ENCODE data around the gene RNF217. TPM values are rescaled to one million over a fixed set of nuclear protein-coding genes. Genes with fewer than 3 reads are reported as not detected.

Gene RNF217
- polyA plus RNA-seq, 4 donors, result 0.54 to 17.7 (median 1.8) TPM

DNA sequence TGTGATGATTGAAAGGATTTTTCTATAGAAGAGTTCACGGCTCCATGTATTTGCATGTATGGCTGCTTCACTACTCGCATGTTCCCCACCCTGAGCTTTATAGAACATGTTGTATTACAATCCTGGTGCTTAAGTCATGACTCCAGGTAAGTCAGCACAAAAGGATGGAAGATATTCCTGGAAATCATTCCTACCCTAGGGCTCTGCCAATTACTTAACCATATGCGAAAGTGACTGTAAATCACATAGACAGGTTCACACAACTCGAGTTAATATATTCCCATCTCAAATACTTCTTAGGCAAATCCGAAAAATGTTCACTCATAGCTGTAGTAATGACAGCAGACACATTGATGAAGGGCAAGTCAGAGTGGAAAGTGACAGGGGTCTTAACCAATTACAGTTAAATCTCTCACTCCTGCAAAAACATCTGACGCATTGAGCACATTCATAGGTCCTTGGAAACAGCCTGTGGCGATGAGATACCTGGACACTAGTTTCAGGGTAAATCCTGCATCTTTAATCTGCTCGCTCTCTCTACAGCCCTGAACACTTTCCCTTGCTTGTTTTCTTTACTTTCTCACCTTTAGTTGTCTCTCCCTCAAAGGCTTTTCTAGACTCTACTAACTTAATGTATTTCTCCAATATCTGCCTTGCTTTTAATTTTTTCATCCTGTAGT, 35.1 kb downstream of the RNF217 start:
- H3K36me3 ChIP-seq (ENCODE audit: control insufficient read depth in 3 of 3, insufficient read depth in 2 of 3, low read depth in 1 of 3, low read length in 3 of 3), result no peaks in the 10 kb centered on the region
- 75 to 86% (median 79%) methylated on average over 8 of the region's 8 CpGs for WGBS, 3 donors
- no peak overlapping the region for H3K27ac ChIP-seq (ENCODE audit: low read depth in 1 of 3, low read length in 2 of 3)
- no peak for DNase-seq
- no peak overlapping the region for H3K4me3 ChIP-seq (ENCODE audit: low read depth in 1 of 3, low read length in 3 of 3)
- no peaks in the 10 kb centered on the region for H3K4me1 ChIP-seq (ENCODE audit: control insufficient read depth in 3 of 3, insufficient read depth in 2 of 3, low read depth in 1 of 3, low read length in 2 of 3)
- no peak for FAIRE-seq
- H3K27me3 ChIP-seq (ENCODE audit: control insufficient read depth in 3 of 3, insufficient read depth in 3 of 3, low read length in 3 of 3), result no peaks in the 10 kb centered on the region
- H3K9me3 ChIP-seq (ENCODE audit: control insufficient read depth in 2 of 2, insufficient read depth in 1 of 2, low read depth in 1 of 2, low read length in 1 of 2), result no peaks in the 10 kb centered on the region

DNA sequence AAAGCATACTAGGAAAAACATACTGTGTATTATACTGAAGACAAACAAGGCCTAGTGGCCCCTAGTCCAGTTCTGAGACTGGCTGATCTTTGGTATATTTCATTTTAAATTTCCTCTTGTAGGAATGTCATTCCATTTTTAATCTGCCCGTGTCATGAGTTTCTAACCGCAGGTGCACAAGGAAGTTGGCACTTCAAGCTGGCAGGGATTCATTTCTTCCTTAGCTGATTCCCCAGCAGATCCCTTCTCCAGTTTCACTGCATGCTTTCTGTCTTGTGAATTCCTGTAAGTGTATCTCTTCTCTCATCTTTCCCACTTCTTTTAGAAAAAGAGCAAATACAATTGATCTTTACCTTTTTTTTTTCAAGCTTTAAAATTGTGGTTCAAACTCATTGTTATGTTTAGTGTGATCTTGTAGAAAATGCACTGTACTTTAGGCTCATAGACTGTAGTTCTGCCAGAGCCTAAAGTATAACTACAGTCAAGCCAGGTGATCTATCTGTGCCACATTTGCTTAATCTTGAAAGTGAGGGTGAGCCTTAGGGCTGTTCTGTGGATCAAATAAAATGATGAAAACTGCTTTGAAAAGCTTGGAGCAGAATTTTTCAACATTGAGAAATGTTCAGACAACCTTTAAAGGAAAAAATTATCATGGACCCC, 37.0 kb downstream of the RNF217 start:
- 14 to 43% (median 26%) methylated on average over 2 of the region's 2 CpGs for WGBS, 3 donors
- Histone ChIP-seq H3K27ac (ENCODE audit: low read depth in 1 of 3, low read length in 2 of 3) (peak overlapping the region in 2 of 3 donors; percentile 32 to 39), H3K4me3 (ENCODE audit: low read depth in 1 of 3, low read length in 3 of 3) (no peak overlapping the region)

DNA sequence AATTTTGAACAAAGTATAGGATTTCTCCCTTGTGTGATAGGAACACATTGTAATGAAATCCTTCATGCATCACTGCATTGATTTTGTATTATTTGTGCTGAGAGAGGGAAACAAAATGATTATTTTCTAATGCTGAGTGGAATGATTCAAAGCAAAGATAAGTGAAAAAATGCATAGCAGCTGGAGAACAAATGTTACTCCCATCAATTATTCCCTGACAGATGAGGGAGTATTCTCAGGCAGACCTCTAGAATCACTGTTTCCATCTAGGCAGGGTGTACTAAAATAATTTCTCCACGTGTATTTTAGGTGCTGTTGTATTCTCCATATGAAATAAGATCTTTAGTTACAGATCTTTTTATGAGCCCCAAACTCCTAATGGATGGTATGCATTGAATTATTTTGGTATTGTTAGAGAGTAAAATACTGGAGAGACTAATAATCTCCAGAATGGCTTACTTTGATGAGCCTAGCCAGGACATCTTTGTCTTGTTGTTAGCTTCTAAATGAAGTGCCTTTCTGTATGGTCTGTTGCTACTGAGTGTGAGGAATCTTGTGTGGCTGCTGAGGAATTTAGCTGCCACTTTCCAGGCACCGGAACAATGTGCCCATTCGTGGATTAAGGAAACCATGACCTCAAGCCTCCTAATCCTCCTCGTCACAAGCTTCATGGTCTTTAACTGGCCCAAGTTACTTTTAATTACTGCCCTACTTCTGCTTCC, 39.6 kb downstream of the RNF217 start:
- Histone ChIP-seq H3K27ac (ENCODE audit: low read depth in 1 of 3, low read length in 2 of 3) (no peak overlapping the region), H3K4me1 (ENCODE audit: control insufficient read depth in 3 of 3, insufficient read depth in 2 of 3, low read depth in 1 of 3, low read length in 2 of 3) (no peaks in the 10 kb centered on the region), H3K9me3 (ENCODE audit: control insufficient read depth in 2 of 2, insufficient read depth in 1 of 2, low read depth in 1 of 2, low read length in 1 of 2) (no peaks in the 10 kb centered on the region), H3K27me3 (ENCODE audit: control insufficient read depth in 3 of 3, insufficient read depth in 3 of 3, low read length in 3 of 3) (no peaks in the 10 kb centered on the region), H3K4me3 (ENCODE audit: low read depth in 1 of 3, low read length in 3 of 3) (peak overlapping the region in 1 of 3 donors; percentile 28), H3K36me3 (ENCODE audit: control insufficient read depth in 3 of 3, insufficient read depth in 2 of 3, low read depth in 1 of 3, low read length in 3 of 3) (no peaks in the 10 kb centered on the region)
- DNase-seq (no peak), FAIRE-seq (no peak)
- WGBS, 3 donors, result 9 to 39% (median 33%) methylated on average over 4 of the region's 4 CpGs

More for the DNA sequence above, 37.0 kb downstream of the RNF217 start:
- Histone ChIP-seq H3K27me3 (ENCODE audit: control insufficient read depth in 3 of 3, insufficient read depth in 3 of 3, low read length in 3 of 3) (no peaks in the 10 kb centered on the region), H3K36me3 (ENCODE audit: control insufficient read depth in 3 of 3, insufficient read depth in 2 of 3, low read depth in 1 of 3, low read length in 3 of 3) (no peaks in the 10 kb centered on the region), H3K9me3 (ENCODE audit: control insufficient read depth in 2 of 2, insufficient read depth in 1 of 2, low read depth in 1 of 2, low read length in 1 of 2) (no peaks in the 10 kb centered on the region), H3K4me1 (ENCODE audit: control insufficient read depth in 3 of 3, insufficient read depth in 2 of 3, low read depth in 1 of 3, low read length in 2 of 3) (no peaks in the 10 kb centered on the region)
- DNase-seq, result peak in 1 of 2 donors; percentile 59
- no peak for FAIRE-seq

DNA sequence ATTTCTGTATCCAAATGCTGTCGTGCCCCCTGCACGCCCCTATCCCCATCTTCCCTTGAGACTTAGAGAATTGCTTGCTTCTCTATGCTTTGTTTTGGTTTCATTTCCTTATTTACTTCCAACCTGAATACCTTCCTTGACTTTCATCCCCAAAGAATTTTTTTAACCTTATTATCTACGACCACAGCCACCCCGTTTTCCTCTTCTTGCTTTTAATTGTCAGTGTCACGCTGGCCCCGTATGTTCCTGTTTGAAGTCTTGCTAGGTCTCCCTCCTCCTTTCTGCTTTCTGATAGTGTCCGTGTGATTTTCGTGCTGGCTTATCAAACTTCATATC, 40.1 kb downstream of the RNF217 start:
- no peak for FAIRE-seq
- Histone ChIP-seq H3K9me3 (ENCODE audit: control insufficient read depth in 2 of 2, insufficient read depth in 1 of 2, low read depth in 1 of 2, low read length in 1 of 2) (no peaks in the 10 kb centered on the region), H3K4me3 (ENCODE audit: low read depth in 1 of 3, low read length in 3 of 3) (peak overlapping the region in 1 of 3 donors; percentile 28), H3K36me3 (ENCODE audit: control insufficient read depth in 3 of 3, insufficient read depth in 2 of 3, low read depth in 1 of 3, low read length in 3 of 3) (no peaks in the 10 kb centered on the region), H3K27ac (ENCODE audit: low read depth in 1 of 3, low read length in 2 of 3) (no peak overlapping the region), H3K27me3 (ENCODE audit: control insufficient read depth in 3 of 3, insufficient read depth in 3 of 3, low read length in 3 of 3) (no peaks in the 10 kb centered on the region), H3K4me1 (ENCODE audit: control insufficient read depth in 3 of 3, insufficient read depth in 2 of 3, low read depth in 1 of 3, low read length in 2 of 3) (no peaks in the 10 kb centered on the region)
- WGBS, 3 donors, result 13 to 40% (median 22%) methylated on average over 8 of the region's 8 CpGs
- DNase-seq, result peak in 1 of 2 donors; percentile 22

DNA sequence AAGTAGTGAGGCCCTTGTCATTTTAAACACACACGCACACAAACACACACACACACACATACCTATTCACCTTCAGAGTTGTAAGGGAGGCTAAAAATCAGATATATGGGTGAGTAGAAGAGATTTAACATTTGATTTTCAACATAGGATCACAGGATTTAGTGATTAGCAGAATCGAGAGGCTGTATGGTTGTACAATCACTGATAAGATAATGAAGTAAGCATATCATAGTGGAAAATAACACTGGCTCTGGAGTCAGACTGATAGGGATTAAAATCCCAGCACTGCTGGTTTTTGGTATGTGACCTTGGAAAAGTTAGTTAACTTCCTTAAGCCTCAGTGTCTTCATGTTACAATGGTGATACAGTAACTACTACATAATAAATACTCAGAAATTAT, 40.8 kb downstream of the RNF217 start:
- Histone ChIP-seq H3K36me3 (ENCODE audit: control insufficient read depth in 3 of 3, insufficient read depth in 2 of 3, low read depth in 1 of 3, low read length in 3 of 3) (no peaks in the 10 kb centered on the region), H3K4me3 (ENCODE audit: low read depth in 1 of 3, low read length in 3 of 3) (no peak overlapping the region), H3K27ac (ENCODE audit: low read depth in 1 of 3, low read length in 2 of 3) (no peak overlapping the region), H3K27me3 (ENCODE audit: control insufficient read depth in 3 of 3, insufficient read depth in 3 of 3, low read length in 3 of 3) (no peaks in the 10 kb centered on the region), H3K4me1 (ENCODE audit: control insufficient read depth in 3 of 3, insufficient read depth in 2 of 3, low read depth in 1 of 3, low read length in 2 of 3) (peaks cover 0 to 1% (median 0%) of the 10 kb centered on the region in 3 donors), H3K9me3 (ENCODE audit: control insufficient read depth in 2 of 2, insufficient read depth in 1 of 2, low read depth in 1 of 2, low read length in 1 of 2) (no peaks in the 10 kb centered on the region)
- FAIRE-seq (no peak), DNase-seq (no peak)
- 45 to 67% (median 53%) methylated on average over 2 of the region's 2 CpGs for WGBS, 3 donors

DNA sequence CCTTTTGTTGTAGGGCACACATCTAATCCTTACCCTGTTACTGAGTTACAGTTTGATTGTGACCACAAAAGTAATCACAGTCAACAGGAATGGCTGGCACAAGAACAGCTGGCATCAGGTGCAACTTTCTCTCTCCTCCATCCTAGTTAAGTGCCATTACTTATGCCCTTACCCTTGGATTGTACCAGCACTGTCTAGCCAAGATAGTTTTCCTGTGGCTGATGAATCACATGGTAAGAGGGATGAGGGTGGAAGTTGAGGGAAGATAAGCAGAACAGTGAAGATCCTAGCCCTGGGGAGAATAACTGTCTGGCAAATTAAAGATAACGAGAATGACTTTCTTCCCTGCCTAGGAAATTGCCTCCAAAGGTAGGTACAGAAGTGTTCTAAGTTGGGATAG, 42.0 kb downstream of the RNF217 start:
- peaks cover 0 to 8% (median 3%) of the 10 kb centered on the region in 3 donors for H3K4me1 ChIP-seq (ENCODE audit: control insufficient read depth in 3 of 3, insufficient read depth in 2 of 3, low read depth in 1 of 3, low read length in 2 of 3)
- FAIRE-seq, result no peak
- no peak for DNase-seq
- no peaks in the 10 kb centered on the region for H3K27me3 ChIP-seq (ENCODE audit: control insufficient read depth in 3 of 3, insufficient read depth in 3 of 3, low read length in 3 of 3)
- no peaks in the 10 kb centered on the region for H3K36me3 ChIP-seq (ENCODE audit: control insufficient read depth in 3 of 3, insufficient read depth in 2 of 3, low read depth in 1 of 3, low read length in 3 of 3)
- 81 to 95% (median 90%) methylated on average over 1 of the region's 1 CpG for WGBS, 3 donors
- no peak overlapping the region for H3K4me3 ChIP-seq (ENCODE audit: low read depth in 1 of 3, low read length in 3 of 3)
- H3K9me3 ChIP-seq (ENCODE audit: control insufficient read depth in 2 of 2, insufficient read depth in 1 of 2, low read depth in 1 of 2, low read length in 1 of 2), result no peaks in the 10 kb centered on the region
- no peak overlapping the region for H3K27ac ChIP-seq (ENCODE audit: low read depth in 1 of 3, low read length in 2 of 3)

DNA sequence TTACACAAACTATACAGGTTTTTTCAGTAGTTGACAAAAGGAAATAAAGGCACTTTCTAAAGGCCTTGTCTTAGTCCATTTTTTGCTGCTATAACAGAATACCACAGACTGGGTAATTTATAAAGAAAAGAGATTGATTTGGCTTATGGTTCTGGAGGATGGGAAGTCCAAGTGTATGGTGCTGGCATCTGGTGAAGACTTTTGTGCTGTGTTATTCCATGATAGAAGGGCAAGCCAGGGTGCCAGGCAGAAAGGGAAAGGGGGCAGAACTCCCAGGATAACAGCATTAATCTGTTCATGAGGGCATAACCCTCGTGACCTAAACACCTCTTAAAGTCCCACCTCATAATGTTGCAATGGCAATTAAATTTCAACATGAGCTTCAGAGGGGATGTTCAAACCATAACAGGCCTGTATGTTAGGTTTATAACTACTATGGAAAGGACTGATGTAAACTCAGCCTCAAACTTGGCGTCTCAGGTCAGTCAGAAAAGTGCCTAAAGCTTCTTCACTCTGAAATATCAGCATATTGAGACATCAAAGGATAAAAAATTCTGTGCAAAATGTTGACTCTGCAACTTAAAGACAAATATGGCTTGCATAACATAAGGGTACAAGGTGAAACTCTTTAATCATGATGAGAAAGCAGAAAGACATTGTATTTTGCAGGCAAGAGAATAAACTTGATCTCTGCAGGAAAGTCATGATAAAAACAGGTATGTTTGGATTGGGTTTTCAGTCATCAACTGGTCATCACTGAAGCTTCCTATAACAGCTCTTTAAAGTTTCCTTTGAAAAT, 42.8 kb downstream of the RNF217 start:
- FAIRE-seq, result no peak
- no peak overlapping the region for H3K27ac ChIP-seq (ENCODE audit: low read depth in 1 of 3, low read length in 2 of 3)
- H3K9me3 ChIP-seq (ENCODE audit: control insufficient read depth in 2 of 2, insufficient read depth in 1 of 2, low read depth in 1 of 2, low read length in 1 of 2), result no peaks in the 10 kb centered on the region

DNA sequence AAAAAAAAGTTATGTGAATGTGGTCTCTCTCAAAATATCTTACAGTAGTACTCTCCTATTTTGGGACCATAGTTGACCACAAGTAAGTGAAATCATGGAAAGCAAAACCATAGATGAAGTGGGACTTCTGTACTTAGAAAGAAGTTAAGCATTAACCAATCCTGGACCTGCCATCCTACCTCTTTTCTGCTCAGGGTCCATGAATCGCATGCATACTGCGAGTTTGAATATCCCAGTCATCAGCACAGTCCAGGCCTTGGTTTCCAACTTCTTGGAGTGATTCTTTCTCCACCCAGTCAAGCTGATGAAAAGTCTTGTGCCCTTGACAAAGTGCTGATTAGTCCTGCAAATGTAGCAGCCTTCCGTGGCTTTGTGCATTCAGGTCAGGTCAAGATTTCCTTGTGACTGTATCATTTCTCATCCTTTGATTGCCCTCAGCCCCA, 46.0 kb downstream of the RNF217 start:
- DNase-seq, result peak; percentile 9 to 35
- Histone ChIP-seq H3K9me3 (ENCODE audit: control insufficient read depth in 2 of 2, insufficient read depth in 1 of 2, low read depth in 1 of 2, low read length in 1 of 2) (no peaks in the 10 kb centered on the region), H3K4me1 (ENCODE audit: control insufficient read depth in 3 of 3, insufficient read depth in 2 of 3, low read depth in 1 of 3, low read length in 2 of 3) (peaks cover 0 to 11% (median 3%) of the 10 kb centered on the region in 3 donors), H3K4me3 (ENCODE audit: low read depth in 1 of 3, low read length in 3 of 3) (no peak overlapping the region), H3K27me3 (ENCODE audit: control insufficient read depth in 3 of 3, insufficient read depth in 3 of 3, low read length in 3 of 3) (no peaks in the 10 kb centered on the region), H3K27ac (ENCODE audit: low read depth in 1 of 3, low read length in 2 of 3) (peak overlapping the region in 1 of 3 donors; percentile 8), H3K36me3 (ENCODE audit: control insufficient read depth in 3 of 3, insufficient read depth in 2 of 3, low read depth in 1 of 3, low read length in 3 of 3) (no peaks in the 10 kb centered on the region)
- no peak for FAIRE-seq
- 22 to 46% (median 29%) methylated on average over 3 of the region's 3 CpGs for WGBS, 3 donors

More for the DNA sequence above, 42.8 kb downstream of the RNF217 start:
- H3K4me1 ChIP-seq (ENCODE audit: control insufficient read depth in 3 of 3, insufficient read depth in 2 of 3, low read depth in 1 of 3, low read length in 2 of 3), result peaks cover 0 to 11% (median 3%) of the 10 kb centered on the region in 3 donors
- no peaks in the 10 kb centered on the region for H3K36me3 ChIP-seq (ENCODE audit: control insufficient read depth in 3 of 3, insufficient read depth in 2 of 3, low read depth in 1 of 3, low read length in 3 of 3)
- no peak for DNase-seq
- no peaks in the 10 kb centered on the region for H3K27me3 ChIP-seq (ENCODE audit: control insufficient read depth in 3 of 3, insufficient read depth in 3 of 3, low read length in 3 of 3)
- 57 to 81% (median 80%) methylated on average over 2 of the region's 2 CpGs for WGBS, 3 donors
- H3K4me3 ChIP-seq (ENCODE audit: low read depth in 1 of 3, low read length in 3 of 3), result no peak overlapping the region
